ENCODE results near the gene NOTCH3.

Gene NOTCH3

DNA sequence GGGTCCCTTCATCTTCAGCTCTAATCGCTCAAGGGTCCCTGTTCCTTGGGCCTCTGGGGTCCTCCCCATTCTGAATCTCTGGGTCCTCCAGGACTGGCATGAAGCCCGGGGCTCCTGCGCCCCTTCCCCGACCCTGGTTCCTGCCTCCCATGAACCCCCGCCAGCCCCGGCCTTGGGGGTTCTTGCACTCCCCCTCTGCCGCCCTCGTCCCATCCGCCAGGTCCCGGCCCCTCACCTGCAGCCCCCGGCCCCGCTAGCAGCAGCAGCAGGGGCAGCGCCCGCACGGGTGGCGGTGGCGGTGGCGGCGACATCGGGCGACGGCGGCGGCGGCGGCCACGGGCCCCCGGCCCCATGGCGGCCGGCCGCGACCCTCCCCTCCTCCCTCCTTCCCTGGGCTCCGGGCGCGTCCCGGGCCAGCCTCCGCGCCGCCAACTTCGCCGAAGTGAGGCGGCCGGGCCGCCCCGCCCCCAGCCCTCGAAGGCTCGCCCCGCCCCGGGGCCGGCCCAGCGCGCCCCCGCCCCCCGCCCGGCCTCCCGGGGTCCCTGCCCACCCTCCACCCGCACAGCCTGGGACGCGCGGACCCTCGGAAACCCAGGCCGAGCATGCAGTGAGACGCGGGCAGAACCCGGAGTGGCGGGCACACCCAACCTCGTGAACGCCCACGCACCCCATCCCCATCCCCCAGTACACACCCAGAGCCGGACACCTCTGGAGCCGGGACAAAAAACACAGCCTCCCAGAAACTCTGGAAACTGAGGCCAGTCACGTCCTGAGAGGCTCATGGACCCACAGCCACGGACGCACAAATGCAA, at the start of gene NOTCH3:
TSS of gene NOTCH3 (minus strand) at position 443 of the 812 bp plus-strand sequence. CDS start at position 353, 90 bp downstream.
- ATAC-seq (peak; percentile 8), DNase-seq (no peak)
- H3K4me1 Mint-ChIP-seq, result peaks cover 11% of the 10 kb centered on the region
- H3K27me3 Mint-ChIP-seq, result peaks cover 75% of the 10 kb centered on the region
- H3K9me3 Mint-ChIP-seq, result no peaks in the 10 kb centered on the region
- peak within 1 kb of the TSS; percentile 31 to 73 for H3K4me3 Mint-ChIP-seq
- no peak within 1 kb of the TSS for H3K27ac Mint-ChIP-seq

DNA sequence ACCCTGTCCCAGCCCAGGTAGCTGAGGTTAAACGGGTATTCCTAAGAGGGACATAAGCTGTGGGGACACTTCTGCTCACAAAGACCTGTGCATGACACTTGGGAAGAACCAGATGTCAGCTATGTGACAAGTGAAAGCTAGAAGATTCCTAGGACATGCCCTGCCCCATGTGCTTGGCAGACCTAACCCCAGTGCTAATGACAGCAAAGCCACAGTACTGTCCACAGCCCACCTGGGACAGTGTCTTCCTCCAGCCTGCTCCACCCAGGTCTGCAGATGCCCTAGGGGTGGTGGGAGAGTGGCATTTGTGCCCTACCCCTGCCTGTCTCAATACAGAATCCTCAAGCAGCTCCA, 49.8 kb upstream of the NOTCH3 start:
- no peak for ATAC-seq
- Mint-ChIP-seq H3K4me1 (peaks cover 9% of the 10 kb centered on the region), H3K4me3 (no peak overlapping the region), H3K27me3 (no peaks in the 10 kb centered on the region), H3K9me3 (no peaks in the 10 kb centered on the region), H3K27ac (no peak overlapping the region)
- DNase-seq, result no peak

DNA sequence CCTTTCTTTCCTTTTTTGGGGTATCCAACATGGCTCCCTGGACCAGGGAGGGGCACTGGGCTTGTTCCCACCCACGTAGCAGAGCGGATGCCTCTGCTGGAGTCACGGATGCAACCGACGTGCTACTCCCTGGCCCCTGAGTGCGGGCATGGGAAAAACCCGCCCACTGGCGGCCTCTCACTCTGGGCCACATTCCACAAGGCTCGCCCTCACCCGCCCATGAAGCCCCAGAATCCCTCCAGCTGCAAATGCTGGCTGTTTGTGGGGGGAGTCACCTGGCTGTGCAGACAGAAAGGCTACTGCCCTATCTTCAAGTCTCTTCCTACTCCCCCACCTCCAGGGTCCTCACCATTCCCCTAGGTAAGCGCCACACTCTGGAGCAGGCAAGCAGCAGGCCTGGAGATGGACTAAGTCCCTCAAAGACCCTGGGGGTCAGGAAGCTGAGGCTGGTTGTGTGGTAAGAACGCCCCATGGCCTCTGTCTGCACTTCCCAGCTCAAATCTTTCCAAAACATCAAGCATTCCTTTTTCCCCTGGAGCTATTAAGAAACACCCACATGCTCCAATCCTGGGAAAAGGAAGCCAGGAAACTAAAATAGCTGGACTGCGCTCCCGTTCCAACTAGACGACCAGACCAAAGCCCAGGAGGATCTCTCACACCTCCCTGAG, 49.3 kb upstream of the NOTCH3 start:
- Mint-ChIP-seq H3K27me3 (no peaks in the 10 kb centered on the region), H3K4me1 (peaks cover 9% of the 10 kb centered on the region), H3K4me3 (no peak overlapping the region), H3K9me3 (no peaks in the 10 kb centered on the region), H3K27ac (peak overlapping the region in 1 of 2 donors; percentile 83)
- DNase-seq (no peak), ATAC-seq (no peak)

DNA sequence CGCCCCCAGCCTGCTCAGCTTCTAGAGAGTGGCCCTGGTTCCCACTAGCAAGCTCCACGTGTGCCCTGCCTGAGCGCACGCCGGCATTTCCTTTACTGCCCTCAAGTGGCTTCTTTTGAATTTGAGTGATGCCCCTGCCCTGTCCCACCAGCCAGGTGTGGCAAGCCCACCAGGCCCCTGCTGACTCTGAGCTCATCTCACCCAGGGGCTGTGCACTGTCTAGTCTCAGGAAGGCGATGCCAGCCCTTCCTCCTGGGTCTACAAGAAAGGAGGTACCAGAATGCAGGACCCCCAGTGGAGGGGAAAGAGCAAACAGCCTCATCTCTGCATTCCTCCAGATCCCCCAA, 48.7 kb upstream of the NOTCH3 start:
- peaks cover 9% of the 10 kb centered on the region for H3K4me1 Mint-ChIP-seq
- no peaks in the 10 kb centered on the region for H3K9me3 Mint-ChIP-seq
- DNase-seq, result no peak
- H3K4me3 Mint-ChIP-seq, result no peak overlapping the region
- H3K27ac Mint-ChIP-seq, result peak overlapping the region in 1 of 2 donors; percentile 35
- H3K27me3 Mint-ChIP-seq, result no peaks in the 10 kb centered on the region
- no peak for ATAC-seq

DNA sequence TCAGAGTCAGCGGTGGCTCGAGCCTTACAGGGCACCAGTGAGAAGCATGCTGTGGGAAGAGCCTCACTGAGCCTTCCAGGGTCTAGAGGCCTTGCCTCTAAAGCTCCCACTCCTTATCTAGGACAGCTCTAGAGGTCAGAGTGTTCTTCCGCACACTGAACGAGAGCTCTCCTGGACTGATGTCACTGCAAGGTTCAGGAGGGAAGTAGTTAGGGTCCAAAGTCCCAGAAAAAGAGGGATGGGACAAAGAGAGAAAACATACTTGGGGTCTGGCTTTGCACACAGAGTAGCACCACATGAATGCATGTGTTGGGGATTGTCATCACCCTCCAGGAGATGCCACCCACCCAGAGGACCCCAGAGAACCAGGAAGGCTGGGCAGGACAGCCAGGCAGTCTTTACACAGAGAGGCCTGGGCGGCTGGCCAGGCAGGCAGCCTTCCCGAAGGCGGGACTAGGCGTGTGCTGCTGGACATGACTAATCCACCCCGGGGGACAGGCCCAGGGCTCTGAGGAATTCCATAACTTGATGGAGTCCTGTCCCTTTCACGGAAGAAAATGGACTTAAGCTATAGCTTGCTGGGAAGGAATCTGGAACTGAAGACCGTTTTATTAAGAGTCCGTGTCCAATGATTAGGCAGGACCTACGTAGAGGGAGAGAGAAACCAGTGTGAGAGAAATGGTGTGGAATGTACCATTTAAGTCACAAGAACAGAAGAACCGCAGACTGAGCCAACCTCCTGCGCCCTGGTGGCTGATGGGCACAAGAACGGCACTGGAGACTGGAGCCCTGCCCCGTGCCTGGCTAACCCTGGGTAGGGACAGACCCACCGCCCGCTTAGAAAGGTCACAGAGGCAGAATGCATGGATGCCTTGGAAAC, 48.1 kb upstream of the NOTCH3 start:
- no peaks in the 10 kb centered on the region for H3K27me3 Mint-ChIP-seq
- ATAC-seq, result no peak
- no peak overlapping the region for H3K27ac Mint-ChIP-seq

DNA sequence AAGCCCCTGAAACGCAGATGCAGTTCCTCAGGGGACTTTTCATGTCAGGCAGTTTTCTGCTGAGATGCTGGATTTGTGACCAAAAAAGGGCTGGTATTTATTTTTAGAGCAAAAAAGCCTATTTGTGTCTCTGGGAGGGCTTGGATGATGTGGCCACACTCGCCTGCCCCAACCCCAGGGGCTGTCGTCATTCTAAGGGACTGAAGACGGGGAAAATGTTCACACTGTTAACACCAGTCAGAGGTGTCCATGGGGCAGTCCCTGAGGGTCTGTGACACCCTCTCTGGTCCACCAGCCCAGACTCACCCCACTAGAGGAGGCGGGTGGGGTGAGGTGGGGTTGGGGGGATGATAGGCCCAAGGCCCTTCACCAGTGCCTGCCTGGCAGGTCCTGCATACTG, 47.3 kb upstream of the NOTCH3 start:
- Mint-ChIP-seq H3K9me3 (no peaks in the 10 kb centered on the region), H3K27me3 (no peaks in the 10 kb centered on the region), H3K27ac (peak overlapping the region in 1 of 2 donors; percentile 56), H3K4me3 (no peak overlapping the region), H3K4me1 (no peaks in the 10 kb centered on the region)
- no peak for ATAC-seq
- DNase-seq, result no peak

More for the DNA sequence above, 48.1 kb upstream of the NOTCH3 start:
- no peaks in the 10 kb centered on the region for H3K9me3 Mint-ChIP-seq
- no peak overlapping the region for H3K4me3 Mint-ChIP-seq
- peaks cover 8% of the 10 kb centered on the region for H3K4me1 Mint-ChIP-seq
- DNase-seq, result no peak

DNA sequence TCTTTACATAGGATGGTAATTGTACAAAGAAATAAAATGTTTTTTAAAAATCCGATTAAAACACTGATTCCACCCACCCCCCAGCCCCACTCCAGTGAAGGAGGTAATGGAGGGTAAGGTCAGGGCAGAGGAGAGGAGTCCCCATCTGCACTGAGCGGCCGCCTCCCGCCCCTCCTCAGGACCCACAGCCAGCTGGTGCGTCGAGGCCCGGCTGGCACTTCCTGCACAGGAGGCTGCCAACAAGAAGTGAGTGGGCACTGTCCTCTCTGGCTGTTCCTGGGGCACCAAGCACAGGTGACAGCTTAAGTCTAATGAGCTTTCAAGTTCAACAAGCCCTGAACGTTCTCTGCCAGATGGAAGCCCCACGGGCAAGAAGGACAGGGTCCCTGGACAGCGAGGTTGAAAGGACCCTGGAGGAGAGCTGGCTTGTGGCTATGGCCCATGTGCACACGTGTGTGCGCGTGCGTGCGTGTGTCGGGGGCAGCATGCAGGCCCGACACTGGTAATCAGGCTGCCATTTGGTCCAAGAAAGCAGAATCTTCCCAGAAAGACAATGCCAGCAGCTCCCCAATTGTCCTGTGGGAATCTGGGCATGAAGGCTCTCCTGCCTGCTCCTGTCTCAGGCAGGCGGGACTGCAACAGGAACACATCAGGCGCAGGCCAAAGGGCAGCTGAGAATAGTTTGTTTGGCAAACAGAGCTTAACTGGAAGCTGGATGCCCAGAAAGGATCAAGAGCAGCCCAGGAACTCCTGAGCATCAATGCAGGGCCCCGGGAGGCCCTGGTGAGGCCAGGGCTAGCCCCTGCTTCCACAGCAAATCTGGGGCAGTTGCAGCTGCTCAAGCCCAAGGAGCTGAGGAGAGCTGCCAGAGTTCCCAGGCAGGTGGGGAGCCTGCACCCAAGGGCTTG, 46.6 kb upstream of the NOTCH3 start:
- no peaks in the 10 kb centered on the region for H3K9me3 Mint-ChIP-seq
- no peak for DNase-seq
- H3K27ac Mint-ChIP-seq, result no peak overlapping the region
- no peaks in the 10 kb centered on the region for H3K4me1 Mint-ChIP-seq
- no peak for ATAC-seq
- no peaks in the 10 kb centered on the region for H3K27me3 Mint-ChIP-seq
- no peak overlapping the region for H3K4me3 Mint-ChIP-seq

DNA sequence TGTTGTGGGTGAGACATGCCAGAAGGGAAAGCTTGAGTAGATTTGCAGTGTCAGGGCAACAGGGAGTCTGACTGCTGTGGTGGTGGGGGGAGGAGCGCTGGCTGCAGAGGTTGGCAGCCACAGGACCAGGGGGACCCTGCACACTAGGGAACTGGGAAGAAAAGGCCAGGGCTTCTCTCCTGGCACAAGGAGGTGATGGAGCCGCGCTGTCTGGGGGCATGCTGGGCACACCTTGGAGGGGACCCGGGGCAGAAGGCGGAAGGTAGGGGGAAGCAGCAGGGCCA, 45.3 kb upstream of the NOTCH3 start:
- Mint-ChIP-seq H3K27ac (peak overlapping the region in 1 of 2 donors; percentile 16), H3K27me3 (no peaks in the 10 kb centered on the region), H3K4me3 (no peak overlapping the region), H3K4me1 (no peaks in the 10 kb centered on the region), H3K9me3 (no peaks in the 10 kb centered on the region)
- ATAC-seq, result no peak
- no peak for DNase-seq

DNA sequence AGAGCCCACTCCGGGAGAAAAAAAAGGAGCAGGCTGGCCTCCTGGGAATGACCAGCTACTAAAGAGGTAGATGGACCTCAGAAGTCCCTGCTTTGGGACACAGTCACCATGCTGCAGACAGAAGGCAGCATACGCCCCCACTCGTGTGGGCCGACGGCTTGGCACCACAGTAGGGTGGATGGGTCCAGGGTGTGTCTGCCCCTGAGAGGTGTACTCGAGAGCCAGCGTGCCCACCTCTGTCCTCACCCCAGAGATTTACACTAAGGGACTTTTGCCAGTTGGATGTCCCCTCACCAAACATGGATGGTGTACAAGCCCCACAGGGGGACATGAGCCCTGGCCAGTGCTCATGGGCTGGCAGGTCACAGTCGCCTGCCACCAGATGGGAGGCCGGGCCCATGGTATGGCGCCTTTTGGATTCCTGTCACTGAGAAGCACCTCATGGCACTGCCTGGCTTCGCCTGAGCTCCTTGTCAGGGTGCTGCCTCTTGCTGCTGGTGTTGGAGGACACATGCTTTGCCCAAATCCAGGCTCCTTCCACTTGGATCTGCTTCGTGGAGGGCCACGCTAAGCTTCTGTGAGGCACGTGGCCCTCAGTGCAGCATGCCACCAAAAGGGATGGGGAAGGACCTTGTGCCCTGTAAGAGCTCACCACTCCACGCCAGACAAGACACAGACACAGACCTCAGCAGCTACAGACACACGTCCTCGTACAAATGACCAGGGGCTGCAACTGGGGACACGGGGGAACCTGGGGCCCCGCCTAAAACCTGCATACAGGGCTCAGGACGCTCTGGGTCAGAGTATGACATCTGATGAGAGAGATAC, 44.8 kb upstream of the NOTCH3 start:
- DNase-seq (no peak), ATAC-seq (no peak)
- H3K4me3 Mint-ChIP-seq, result no peak overlapping the region
- H3K4me1 Mint-ChIP-seq, result no peaks in the 10 kb centered on the region
- H3K27me3 Mint-ChIP-seq, result no peaks in the 10 kb centered on the region
- no peaks in the 10 kb centered on the region for H3K9me3 Mint-ChIP-seq
- peak overlapping the region in 1 of 2 donors; percentile 72 for H3K27ac Mint-ChIP-seq

DNA sequence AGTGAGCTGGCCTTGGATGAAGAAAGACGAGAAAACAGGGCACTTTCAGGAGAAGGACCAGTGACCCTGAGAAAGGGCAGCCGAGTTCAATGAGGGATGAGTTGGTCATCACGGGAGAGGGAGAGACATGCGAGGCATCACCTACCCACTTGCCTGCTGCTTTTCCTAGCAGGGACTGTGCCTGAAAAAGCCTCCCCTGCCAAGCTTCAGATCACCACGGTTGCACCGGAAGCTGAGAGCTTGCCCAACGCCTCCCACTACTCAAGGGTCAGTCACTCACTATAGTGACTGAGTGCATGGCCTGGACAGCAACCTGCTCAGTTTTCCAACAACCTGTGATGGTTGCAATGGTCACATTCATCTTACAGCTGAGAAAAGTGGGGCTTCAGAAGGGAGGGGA, 44.0 kb upstream of the NOTCH3 start:
- Mint-ChIP-seq H3K4me3 (no peak overlapping the region), H3K4me1 (no peaks in the 10 kb centered on the region), H3K27ac (peak overlapping the region in 1 of 2 donors; percentile 72), H3K9me3 (no peaks in the 10 kb centered on the region), H3K27me3 (no peaks in the 10 kb centered on the region)
- DNase-seq, result no peak
- ATAC-seq, result no peak

DNA sequence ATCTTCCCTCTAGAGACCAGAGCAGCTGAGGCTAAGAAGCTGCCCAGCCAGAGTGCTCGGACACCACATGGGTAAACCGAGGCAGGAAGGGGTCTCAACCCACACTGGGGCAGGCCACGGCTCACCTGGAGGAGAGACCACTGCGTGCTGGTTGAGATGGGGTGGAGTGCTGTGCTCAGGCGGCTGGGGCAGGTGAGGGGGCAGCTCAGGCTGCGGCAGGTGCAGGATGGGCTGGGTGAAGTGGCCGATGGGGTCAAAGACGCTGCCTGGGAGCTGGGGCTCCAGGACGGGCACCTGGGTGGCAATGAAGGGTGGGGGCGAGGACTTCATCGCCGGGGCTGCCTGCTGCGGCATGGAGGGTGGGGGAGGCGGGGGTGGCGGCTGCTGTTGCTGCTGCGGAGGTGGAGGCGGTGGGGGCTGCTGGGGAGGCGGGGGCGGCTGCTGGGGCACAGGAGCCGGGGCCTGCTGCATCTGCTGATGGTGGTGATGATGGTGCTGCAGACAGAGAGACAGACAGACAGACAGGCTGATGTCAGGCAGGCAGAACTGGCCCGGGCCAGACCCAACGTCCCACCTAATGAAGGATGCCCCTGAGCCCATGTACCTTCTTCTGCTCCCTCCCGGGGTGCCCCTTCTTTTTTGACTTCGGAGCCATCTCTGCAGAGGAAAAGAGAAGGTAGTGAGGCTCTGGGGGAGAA, 43.5 kb upstream of the NOTCH3 start:
- peak overlapping the region in 1 of 2 donors; percentile 64 for H3K27ac Mint-ChIP-seq

DNA sequence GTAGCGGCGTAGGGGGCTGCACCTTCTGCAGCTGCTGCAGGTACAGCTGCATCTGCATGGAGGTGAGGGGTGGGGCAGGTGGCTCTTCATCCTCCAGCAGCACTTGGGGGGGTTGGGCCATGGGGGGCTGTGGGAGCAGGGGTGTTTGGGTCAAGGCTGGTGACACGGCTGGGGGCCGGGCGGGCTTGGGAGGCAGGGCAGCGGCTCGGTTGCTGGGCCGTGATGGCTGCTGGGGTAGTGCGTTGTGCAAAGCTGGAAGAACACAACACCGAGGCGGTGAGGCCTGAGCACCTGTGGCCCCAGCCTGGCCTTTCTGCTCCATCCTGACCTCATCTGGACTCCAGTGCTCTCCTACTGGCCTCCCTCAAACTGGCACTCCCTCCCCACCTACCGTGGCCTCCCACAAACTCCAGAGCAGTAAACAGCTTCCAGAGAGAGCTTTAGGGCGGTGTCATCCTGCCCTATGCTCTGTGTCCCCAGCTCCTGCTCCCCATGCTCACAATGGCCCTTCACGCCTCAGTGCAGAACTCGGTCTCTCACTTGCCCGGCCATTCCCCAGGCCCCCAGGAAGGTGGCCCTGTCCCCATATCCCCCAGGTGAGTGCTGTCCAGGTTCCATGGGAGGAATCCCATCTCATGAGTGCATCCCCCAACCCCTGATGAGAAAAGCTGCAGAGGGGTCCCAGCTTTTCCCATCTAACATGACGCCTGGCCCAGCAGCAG, 42.6 kb upstream of the NOTCH3 start:
- H3K27me3 Mint-ChIP-seq, result no peaks in the 10 kb centered on the region
- no peaks in the 10 kb centered on the region for H3K9me3 Mint-ChIP-seq
- peak; percentile 11 for ATAC-seq
- no peaks in the 10 kb centered on the region for H3K4me1 Mint-ChIP-seq
- peak overlapping the region in 1 of 2 donors; percentile 64 for H3K27ac Mint-ChIP-seq
- H3K4me3 Mint-ChIP-seq, result no peak overlapping the region
- DNase-seq, result no peak

More for the DNA sequence above, 43.5 kb upstream of the NOTCH3 start:
- Mint-ChIP-seq H3K9me3 (no peaks in the 10 kb centered on the region), H3K4me3 (no peak overlapping the region), H3K27me3 (no peaks in the 10 kb centered on the region), H3K4me1 (no peaks in the 10 kb centered on the region)
- no peak for DNase-seq
- no peak for ATAC-seq

DNA sequence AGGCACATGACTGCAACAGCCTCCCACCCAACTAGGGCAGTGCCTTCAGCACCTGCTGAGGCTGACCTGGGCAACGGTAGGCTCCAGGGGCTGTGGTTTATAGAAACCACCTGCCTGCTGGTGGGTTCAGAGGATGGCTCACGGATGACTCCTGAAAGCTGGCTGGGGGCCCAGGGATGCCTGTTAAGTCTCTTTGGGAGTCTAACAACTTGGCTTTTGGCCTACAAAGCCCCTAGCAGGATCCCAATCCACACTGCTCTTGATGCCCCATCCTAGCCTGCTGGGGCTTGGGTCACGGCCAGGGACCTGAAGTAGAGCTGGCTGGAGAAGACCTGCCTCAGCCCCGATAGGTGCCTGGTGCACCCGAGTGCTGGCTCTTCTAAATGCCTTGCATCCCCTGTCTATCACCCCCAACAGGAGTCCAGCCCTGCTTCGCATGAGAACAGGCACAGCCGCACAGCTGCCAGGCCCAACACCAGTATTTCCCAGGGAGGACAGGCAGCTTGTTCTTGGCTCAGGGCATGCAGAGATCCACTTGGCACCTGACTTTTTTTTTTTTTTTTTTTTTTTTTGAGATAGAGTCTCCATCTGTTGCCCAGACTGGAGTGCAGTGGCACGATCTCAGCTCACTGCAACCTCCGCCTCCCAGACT, 40.6 kb upstream of the NOTCH3 start:
- Mint-ChIP-seq H3K4me3 (no peak overlapping the region), H3K9me3 (no peaks in the 10 kb centered on the region), H3K4me1 (no peaks in the 10 kb centered on the region), H3K27ac (peak overlapping the region in 1 of 2 donors; percentile 92), H3K27me3 (no peaks in the 10 kb centered on the region)
- DNase-seq (no peak), ATAC-seq (no peak)

All from stimulated activated naive CD8-positive, alpha-beta T cell treated with anti-CD3 and anti-CD28 coated beads, Interleukin-15, amount 100 ng/mL, for 72 hours (primary cell).